Measurements from ENCODE around the gene VDAC2. TPM values are rescaled to one million over a fixed set of nuclear protein-coding genes. Genes with fewer than 3 reads are reported as not detected.
"Not testable (repeated sequence)": the region's sequence is repeated elsewhere in the genome, so short reads cannot be mapped to it uniquely, and the experiment has no call there.

VDAC2 gene
- polyA plus RNA-seq, 1 experiment: 80.9 TPM

- ChIA-PET CTCF (interaction anchor here (1.1 to 1.5 kb wide), 3 partner anchors 10 to 32 kb away, joined by 3 to 5 read pairs (median 4); no protein-coding TSS in a partner anchor), POLR2A (no interaction called here)
- Histone ChIP-seq H3K4me3 (ENCODE audit: low read depth, low read length) (no peak overlapping the region), H3K27me3 (ENCODE audit: control insufficient read depth, insufficient read depth, low read length) (no peaks in the 10 kb centered on the region), H3K36me3 (ENCODE audit: control insufficient read depth, insufficient read depth, low read length) (no peaks in the 10 kb centered on the region)
- no peak for DNase-seq (ENCODE audit: low read depth)
- no peak for TF ChIP-seq CTCF (IDR thresholded peaks at IDR 0.05; ENCODE audit: insufficient read depth, low read depth, low read length)
Measured at GRCh38 chr10:75197906-75198305, 12.7 kb upstream of the VDAC2 start.

GRCh38 chr10:75199949-75200348 lies 10.6 kb upstream of the VDAC2 start:
- CTCF ChIA-PET: interaction anchor here (0.7 to 1.8 kb wide), 2 partner anchors 12 to 31 kb away, joined by 3 to 5 read pairs; no protein-coding TSS in a partner anchor
- H3K36me3 ChIP-seq (ENCODE audit: control insufficient read depth, insufficient read depth, low read length); DNase-seq (ENCODE audit: low read depth); H3K27me3 ChIP-seq (ENCODE audit: control insufficient read depth, insufficient read depth, low read length); H3K4me3 ChIP-seq (ENCODE audit: low read depth, low read length); POLR2A ChIA-PET: not testable (repeated sequence)

GRCh38 chr10:75201793-75202307 lies 8.7 kb upstream of the VDAC2 start:
- CTCF ChIA-PET: interaction anchor here (1.7 kb wide), 1 partner anchor 34 kb away, joined by 3 read pairs; the partner anchor contains the start of gene COMTD1
- no peaks in the 10 kb centered on the region for H3K36me3 ChIP-seq (ENCODE audit: control insufficient read depth, insufficient read depth, low read length)
- no peaks in the 10 kb centered on the region for H3K27me3 ChIP-seq (ENCODE audit: control insufficient read depth, insufficient read depth, low read length)
- no peak for DNase-seq (ENCODE audit: low read depth)
- no peak for TF ChIP-seq CTCF (IDR thresholded peaks at IDR 0.05; ENCODE audit: insufficient read depth, low read depth, low read length)
- POLR2A ChIA-PET: no interaction called here
- H3K4me3 ChIP-seq (ENCODE audit: low read depth, low read length): no peak overlapping the region

- no peak for TF ChIP-seq CTCF (IDR thresholded peaks at IDR 0.05; ENCODE audit: insufficient read depth, low read depth, low read length)
- H3K4me3 ChIP-seq (ENCODE audit: low read depth, low read length): no peak overlapping the region
- CTCF ChIA-PET: interaction anchor here (1.7 kb wide), 1 partner anchor 33 kb away, joined by 3 read pairs; the partner anchor contains the start of gene COMTD1
- no peak for DNase-seq (ENCODE audit: low read depth)
- POLR2A ChIA-PET: interaction anchor here (0.7 kb wide), 1 partner anchor 7 kb away, joined by 15 read pairs; no protein-coding TSS in a partner anchor
- H3K36me3 ChIP-seq (ENCODE audit: control insufficient read depth, insufficient read depth, low read length): no peaks in the 10 kb centered on the region
- H3K27me3 ChIP-seq (ENCODE audit: control insufficient read depth, insufficient read depth, low read length): no peaks in the 10 kb centered on the region
Measured at GRCh38 chr10:75202321-75203045, 8.1 kb upstream of the VDAC2 start.

DNA sequence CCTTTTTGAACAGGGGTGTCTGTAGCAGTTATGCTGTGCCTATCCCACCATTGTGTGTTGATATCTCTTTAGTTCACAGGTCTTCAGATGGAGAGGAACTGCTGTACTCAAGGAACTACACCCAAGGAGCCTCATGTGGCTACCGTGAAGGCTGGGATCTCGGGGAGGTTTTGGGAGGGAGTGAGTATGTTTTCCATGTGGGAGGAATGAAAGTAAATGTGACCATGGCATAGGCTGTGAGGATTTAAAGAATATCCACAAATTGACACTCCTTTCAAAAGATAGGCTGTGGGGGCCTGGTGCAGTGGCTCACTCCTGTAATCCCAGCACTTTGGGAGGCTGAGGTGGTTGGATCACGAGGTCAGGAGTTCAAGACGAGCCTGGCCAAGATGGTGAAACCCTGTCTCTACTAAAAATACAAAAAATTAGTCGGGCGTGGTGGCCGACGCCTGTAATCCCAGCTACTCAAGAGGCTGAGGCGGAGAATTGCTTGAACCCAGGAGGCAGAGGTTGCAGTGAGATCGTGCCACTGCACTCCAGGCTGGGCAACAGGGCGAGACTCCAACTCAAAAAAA lies 7.5 kb upstream of the VDAC2 start:
- H3K36me3 ChIP-seq (ENCODE audit: control insufficient read depth, insufficient read depth, low read length); DNase-seq (ENCODE audit: low read depth); H3K4me3 ChIP-seq (ENCODE audit: low read depth, low read length); H3K27me3 ChIP-seq (ENCODE audit: control insufficient read depth, insufficient read depth, low read length): not testable (repeated sequence)
- ChIA-PET POLR2A (interaction anchor here (0.5 to 0.7 kb wide), 2 partner anchors 8 to 33 kb away, joined by 4 to 15 read pairs; no protein-coding TSS in a partner anchor), CTCF (interaction anchor here (1.1 to 1.7 kb wide), 2 partner anchors 22 to 32 kb away, joined by 3 read pairs; partner anchors contain the start of gene COMTD1)

DNA sequence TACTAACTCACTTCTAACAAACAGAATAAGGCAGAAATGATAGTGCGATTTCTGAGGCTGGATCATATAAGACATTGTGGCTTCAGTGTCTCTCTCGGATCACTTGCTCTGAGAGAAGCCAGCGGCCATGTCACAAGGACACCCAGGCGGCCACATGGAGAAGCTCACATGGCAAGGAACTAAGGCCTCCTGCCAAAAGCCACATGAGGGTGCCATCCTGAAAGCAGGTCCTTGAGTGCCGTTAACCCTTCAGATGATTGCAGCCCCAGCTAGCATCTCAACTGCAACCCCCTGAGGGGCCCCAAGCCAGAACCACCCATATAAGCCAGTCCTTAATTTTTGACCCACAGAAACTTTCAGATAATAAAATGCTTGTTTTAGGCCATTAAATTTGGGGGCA lies 6.9 kb upstream of the VDAC2 start:
- TF ChIP-seq CTCF (IDR thresholded peaks at IDR 0.05; ENCODE audit: insufficient read depth, low read depth, low read length): no peak
- no peak for DNase-seq (ENCODE audit: low read depth)
- H3K27me3 ChIP-seq (ENCODE audit: control insufficient read depth, insufficient read depth, low read length): no peaks in the 10 kb centered on the region
- ChIA-PET CTCF (interaction anchor here (1.1 to 1.3 kb wide), 2 partner anchors 15 to 21 kb away, joined by 3 read pairs; no protein-coding TSS in a partner anchor), POLR2A (interaction anchor here (0.5 kb wide), 1 partner anchor 33 kb away, joined by 4 read pairs; no protein-coding TSS in a partner anchor)
- H3K4me3 ChIP-seq (ENCODE audit: low read depth, low read length): no peak overlapping the region
- no peaks in the 10 kb centered on the region for H3K36me3 ChIP-seq (ENCODE audit: control insufficient read depth, insufficient read depth, low read length)

Measured in BJ (cell line).